GM18508 (cell line): ENCODE results near the gene ELL.
"Not testable (repeated sequence)": the region's sequence is repeated elsewhere in the genome, so short reads cannot be mapped to it uniquely, and the experiment has no call there.

Source experiments
- ATAC-seq: cut with Tn5 transposase; IDR thresholded peaks from one replicate; pipeline ENCODE4 v1.9.1; 2021; ENCODE audit warnings: moderate number of reproducible peaks; ENCODE audit not compliant: insufficient read depth, unreplicated experiment

The ELL gene

DNA sequence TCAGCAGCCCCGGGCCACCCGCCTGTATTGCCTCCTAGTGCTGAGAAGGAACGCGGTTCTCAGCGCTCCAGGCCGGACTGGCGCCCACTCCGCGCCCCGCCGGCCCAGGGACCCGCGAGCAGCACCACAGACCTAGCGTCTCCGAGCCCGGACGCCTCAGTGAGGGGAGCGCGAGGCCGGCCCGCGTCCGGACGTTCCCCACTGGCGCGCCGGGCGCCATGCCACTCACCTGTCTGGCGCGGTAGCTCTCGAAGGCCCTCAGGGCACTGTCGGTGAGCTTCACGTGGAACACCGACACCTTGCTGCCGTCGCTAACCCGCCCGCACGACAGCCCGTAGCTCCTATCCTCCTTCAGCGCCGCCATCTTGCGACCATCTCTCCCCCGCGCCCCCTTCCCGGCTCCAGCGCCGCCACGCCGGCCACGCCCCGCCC lies at the start of gene ELL:
Gene ELL, minus strand, starts transcription at position 379 of the 432 bp plus-strand sequence. Its CDS starts 15 bp downstream, at position 364.
- no peak for ATAC-seq

DNA sequence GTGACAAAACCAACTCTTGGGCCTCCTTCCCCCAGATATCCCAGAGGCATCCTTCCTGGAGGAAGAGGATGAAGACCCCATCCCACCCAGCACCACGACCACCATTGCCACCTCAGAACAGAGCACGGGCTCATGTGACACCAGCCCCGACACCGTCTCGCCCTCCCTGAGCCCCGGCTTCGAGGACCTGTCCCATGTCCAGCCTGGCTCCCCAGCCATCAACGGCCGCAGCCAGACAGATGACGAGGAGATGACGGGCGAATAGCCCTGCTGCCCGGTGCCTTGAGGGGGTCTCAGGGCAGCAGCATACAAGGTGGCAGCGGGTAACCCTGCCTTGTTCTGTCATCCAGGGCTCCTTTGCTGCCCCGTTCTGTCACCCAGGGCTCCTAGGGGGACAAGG lies 46.5 kb upstream of the ELL start:
- no peak for ATAC-seq

DNA sequence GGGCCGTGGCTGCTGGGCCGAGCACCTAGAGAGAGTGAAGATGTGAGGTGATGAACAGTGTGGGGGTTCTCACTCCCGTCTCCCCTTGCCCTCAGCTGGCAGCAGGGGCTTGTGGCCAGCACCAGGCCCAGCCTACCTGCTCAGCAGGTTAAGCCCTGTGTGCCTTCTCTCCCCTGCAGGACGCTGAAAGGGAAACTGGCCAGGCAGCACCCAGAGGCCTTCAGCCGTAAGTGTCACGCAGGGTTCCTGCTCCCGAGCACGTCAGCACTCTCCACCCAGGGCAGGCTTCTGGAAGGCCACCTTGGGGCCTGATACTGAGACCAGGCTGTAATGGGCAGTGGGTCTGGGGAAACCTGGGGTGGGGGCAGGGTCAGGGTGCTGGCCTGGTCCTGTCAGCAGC lies 45.1 kb upstream of the ELL start:
- no peak for ATAC-seq

DNA sequence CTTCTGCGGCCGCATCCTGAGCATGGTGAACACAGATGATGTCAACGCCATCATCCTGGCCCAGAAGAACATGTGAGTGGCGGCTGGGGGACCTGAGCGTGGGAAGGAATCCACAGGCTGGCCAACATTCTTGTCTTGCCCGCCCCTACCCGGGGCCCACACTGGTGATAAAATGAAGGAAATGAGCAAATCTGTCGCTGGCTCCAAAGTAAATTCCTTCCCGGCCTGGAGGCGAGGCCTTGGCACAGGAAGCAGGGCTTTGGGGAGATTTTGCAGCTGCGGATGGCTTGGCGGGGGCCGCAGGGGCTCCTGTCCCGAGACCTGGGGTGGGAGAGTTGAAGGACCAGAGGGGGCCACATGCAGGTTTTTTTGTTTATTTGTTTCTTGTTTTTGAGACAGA lies 40.2 kb upstream of the ELL start:
- ATAC-seq = no peak

DNA sequence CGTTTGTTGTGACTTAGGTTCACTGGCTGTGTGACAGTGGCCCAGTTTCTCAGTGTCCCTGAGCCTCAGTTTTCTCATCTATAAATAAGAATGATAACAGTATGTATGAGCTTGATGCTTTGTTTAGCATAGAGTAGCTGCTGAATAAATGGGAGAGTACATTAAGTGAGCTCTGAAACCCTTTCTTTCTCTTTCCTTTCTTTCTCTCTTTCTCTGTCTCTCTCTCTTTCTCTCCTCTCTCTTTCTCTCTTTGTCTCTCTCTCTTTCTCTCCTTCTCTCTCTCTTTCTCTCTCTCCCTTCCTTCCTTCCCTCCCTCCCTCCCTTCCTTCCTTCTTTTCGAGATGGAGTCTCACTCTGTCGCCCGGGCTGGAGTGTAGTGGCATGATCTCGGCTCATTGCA lies 37.8 kb upstream of the ELL start:
- ATAC-seq = no peak

DNA sequence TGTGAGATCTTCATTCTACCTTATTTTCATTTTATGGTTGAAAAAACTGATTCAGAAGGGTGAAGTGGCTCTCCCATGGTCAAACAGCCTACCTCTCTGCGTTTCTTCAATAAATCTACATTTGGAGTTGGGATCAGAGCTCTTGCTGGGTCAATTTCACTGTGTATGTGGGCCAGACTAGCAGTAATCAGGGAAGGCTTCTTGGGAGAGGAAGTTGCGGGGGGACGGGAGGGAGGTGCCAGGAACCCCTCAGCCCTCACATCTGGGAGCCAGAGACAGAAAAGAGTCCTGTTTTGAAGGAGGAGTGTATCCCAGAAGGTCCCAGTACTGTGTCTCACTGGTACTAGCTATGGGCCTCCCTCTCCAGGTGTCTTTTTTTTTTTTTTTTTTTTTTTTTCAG lies 36.7 kb upstream of the ELL start:
- ATAC-seq = no peak

DNA sequence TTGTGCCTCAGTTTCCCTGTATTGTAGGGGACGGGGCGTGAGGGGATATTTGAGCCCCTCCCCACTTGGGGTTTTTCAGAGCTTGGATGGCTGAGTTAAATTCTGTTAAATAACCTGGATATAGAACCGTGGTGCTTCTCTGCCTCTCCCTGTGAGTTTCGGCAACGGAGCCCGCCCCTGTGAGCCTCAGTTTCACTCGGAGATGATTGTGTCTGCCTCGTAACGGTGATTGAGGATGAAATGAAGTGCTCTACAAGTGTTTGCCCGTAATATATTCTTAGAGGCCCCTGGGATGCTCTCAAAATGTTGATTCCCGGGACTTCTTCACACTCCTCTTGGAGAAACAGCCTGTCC lies 36.3 kb upstream of the ELL start:
- no peak for ATAC-seq

DNA sequence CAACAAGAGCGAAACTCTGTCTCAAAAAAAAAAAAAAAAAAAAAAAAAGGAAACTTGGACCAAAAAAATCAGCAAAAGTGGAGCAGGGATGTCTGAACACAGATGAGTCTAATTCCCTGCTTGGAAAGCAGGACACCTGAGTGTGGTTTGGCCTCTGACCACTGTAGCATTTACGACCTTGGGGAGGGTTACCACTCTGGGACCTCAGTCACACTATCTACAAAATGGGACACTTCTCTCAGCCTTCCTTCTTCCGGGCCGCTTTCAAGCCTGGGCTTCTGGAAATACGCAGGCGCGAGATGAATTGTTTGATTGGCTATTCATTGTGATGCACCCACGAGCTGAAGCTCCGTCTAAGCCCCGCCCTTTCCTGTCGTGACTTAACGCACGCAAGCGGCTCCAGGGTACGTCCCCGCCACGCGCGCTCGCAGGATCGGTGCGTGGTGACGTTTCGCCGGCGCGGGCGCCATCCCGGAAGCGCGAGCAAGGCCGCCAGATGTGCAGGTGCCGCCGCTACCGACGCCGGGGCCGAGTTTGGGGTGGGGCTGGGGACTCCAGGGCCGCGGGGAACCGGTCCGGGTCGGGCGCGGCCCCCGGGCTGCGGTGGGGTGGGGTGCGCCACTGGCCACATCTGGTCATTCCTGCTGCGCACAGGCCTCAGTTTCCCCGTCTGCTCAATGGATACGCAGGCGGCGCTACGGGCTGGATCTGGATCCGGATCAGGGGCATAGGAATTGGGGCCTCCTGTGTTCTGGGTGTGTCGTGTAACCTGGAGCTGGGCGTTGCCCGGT lies 35.7 kb upstream of the ELL start, which contains the start of gene KXD1:
Gene KXD1, plus strand, starts transcription at position 460 of the 791 bp plus-strand sequence. CDS start 4,187 bp downstream, outside the sequence.
- ATAC-seq = peak; percentile 66

DNA sequence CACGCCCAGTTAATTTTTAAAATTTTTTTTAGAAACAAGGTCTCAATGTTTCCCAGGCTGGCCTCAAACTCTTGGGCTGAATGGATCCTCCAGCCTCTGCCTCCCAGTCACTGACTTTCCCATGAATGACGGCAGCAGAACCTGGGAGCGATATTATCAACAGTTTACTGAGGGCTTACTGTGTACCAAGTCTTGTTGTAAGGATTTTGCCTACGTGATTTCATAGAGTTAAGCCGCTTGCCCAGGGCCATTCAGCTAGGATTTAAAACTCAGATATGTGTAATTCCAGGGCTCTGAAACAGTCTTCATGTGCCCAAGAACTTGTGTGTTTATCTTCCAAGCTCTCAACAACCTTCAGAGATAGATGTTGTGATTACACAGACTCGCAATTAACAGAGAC lies 29.8 kb upstream of the ELL start:
- no peak for ATAC-seq

DNA sequence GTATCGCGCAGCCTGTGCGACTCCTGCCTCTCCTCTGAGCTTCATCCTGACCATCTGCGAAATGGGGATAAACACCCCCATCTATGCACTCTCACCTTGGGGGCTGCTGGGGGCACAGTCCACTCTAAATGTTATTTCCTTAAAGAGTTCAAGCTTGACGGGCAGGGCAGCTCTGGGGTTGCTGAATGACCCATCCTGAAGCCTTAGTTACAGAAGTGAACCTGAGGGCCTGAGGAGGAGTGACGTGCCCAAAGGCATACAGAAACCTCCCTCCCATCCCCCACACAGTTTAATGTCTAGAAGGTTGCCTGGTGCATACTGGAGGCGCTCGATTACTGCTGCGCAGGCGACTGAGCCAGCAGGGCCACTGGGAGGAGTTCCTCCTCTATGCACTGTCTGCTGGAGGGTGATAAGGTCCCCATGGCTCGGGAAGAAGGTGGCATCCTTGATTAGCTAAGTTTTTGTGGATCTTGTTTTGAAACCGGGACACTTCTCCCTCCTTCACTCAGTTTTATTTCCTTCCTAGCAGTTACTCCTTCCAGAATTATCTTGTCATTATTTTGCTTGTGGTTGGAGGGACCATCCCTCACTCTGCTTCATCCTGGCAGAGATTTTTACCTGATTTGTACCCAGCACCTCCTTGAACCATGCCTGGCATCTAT lies 22.1 kb upstream of the ELL start:
- ATAC-seq = no peak

DNA sequence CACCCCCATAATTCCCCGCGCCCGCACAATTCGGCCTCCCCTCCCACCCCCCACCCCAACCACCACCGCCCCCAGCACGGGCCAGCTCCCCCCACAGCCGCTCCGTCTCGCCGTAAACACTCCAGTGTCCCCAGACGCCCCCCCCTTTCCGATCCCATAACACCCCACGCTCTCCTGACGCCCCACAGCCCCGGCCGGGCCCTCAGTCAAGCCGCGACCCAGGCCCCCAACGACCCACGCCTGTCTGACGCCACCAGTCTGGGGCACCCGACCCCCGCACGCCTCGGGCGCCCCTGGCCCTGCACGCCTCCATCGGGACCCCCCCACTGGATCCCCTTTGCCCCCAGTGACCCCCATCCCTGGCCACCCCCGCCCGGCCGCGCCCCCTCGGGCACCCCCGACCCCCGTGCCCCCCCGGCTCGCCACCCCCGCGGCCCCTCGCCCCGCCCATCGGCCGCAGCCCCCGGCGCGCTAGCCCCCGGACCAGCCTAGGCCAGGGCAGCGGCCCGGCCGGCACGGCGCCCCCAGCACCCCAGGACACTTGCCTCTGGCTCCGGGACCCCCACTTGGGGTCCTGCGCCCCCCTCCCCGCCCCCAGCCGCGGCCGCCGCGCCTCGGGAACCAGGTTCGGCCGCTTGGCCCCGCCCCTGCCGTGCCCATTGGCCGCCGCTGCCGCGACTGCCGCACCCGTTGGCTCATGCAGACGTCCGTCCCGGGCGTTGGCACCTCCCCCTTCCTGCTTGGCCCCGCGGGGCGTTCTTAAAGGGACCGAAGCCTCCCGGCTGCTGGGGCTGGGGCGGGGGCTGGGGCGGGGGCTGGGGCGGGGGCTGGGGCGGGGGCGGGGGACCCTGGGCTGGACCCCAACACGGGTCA lies 21.3 kb upstream of the ELL start, which contains the start of gene FKBP8:
Gene FKBP8, minus strand, starts transcription at position 633 of the 873 bp plus-strand sequence. CDS start 1,603 bp downstream, outside the sequence.
- peak; percentile 52 for ATAC-seq

DNA sequence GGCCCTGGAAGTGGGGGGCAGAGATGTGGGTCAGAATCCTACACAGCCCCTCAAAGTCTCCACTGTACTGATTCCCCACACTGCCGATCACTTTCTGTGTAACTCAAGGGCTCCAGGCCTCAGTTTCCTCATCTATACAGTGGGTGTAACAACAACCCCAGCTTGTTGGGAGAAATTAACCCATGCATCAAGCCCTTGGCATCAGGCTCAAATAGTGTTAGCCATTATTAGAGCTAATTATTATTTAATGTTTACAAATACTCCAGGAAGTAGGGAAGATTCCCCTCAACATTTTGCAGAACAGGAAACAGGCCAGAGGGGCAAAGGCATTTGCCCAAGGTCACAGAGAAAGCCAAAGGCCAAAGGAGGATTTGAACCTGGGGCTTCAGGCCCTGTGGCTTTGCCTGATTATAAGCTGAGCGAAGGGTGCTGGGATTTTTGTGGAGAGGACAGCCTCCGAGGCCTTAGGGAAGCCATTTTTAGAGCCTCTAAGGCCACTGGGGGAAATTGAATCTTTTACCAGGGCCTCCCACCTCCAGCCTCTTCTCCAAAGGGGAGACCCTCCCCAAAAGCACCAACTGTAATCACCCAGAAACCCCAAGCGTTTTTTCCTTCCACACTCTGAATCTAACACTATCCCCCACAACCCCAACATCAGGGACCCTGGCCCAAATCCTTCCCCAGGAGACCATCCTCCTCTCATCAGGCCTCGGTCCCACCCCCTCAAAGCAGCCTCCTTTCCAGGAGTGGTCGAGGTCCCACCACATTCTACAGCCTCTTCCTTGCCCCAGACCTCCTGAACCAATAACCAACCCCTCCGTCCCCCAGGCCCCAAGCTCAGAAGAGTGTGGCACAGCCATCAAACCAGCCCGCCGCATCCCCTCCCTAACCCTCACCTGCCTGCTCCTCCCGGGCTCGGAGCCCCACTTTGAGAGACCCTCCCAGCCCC lies 20.4 kb upstream of the ELL start:
- no peak for ATAC-seq

DNA sequence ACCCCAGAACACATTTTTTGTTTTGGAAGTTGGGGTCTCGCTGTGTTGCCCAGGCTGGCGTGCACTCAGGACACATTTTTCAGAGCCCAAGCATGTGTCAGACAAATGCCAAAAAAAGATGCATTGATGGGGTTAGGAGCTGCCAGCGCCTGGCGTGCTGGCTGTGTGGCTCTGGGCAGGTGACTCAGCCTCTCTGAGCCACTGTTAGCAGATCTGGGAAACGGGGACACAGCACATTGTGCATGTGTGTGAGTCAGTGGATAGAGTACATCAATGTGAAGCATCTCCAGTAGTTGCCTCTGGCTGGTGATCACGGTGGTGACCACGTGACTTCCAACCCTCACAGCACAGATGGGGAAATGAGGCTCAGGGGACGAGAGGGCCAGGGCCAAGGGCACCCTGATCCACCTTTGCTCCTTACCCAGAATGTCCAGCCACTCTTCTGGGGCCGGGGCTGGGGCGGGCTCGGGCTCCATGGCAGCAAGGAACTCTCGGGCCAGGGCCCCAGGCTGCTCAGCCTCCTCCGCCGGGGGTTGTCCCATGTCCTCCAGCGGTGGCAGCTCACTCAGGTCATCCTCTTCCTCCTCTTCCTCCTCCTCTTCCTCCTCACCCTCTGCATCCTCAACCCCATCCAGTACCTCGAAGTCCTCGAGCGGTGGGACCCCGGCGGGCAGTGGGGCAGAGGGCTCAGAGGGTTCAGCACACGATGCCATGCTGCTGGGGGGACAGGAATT lies 19.6 kb upstream of the ELL start:
- ATAC-seq = no peak

DNA sequence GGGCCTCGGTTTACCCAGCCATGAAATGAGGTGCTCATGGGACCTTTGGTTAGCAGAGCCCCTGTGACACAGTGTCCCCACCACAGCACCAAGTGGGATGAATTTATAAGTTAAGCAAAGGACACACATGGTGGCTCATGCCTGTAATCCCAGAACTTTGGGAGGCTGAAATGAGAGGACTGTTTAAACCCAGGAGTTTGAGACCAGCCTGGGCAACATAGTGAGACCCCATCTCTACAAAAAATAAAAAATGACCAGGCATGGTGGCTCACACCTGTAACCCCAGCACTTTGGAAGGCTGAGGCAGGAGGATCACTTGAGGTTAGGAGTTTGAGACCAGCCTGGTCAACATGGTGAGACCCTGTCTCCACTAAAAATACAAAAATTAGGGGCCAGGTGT lies 18.3 kb upstream of the ELL start:
- ATAC-seq = not testable (repeated sequence)

DNA sequence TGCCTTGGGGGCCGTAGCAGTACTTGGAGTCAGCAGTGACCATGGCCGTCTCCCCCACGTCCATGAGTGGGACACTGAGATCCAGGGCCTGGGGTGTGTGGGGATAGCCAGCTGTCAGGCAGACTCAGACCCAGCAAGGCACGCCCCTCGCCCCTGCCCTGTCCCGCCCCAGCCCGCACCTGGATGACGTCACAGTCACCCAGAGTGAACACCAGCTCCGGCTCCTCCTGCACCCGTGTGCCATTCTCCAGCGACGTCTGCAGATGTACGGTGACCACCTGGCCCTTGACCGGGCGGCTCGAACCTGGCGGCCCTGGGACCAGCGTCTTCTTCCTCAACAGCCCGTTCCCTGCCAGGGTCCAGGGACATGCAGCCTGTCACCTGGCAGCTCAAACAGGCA lies 17.5 kb upstream of the ELL start:
- no peak for ATAC-seq

DNA sequence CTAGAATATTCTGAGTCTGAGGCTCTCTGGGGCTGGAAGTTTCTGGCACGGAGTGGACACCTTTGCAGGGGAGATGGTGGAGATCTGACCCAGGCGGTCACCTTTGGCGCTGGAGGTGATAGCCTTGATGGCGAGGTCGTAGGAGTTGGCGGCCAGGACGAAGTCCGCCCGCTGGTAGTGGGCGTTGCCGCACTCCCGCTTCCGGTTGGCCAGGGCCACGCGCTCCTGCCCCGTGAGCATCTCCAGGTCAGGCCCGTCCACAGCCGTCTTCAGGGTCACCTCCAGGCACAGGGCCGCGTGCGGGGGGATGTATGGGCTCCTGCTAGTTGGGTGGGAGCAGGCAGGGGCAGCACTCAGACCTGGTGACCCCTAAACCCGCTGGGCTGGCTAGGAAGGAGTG lies 16.2 kb upstream of the ELL start:
- no peak for ATAC-seq

DNA sequence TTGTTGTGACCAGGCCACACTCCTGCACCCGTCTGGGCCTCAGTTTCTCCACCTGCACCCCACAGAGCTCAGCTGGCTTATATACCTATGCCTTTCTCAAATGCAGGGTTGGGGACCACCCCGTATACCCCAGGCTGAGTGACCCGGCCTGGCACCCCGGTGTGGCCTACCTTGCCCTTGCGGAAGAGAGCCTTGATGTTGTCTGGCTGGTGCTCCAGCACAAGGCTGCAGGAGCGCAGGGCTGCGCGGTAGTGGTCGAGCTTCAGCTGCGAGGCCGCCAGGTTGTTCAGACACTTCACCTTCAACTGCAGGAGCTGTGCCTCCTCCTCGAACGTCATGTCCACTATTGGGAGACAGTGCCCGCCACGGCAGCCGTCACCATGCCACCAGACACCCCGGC lies 15.6 kb upstream of the ELL start:
- ATAC-seq = no peak

DNA sequence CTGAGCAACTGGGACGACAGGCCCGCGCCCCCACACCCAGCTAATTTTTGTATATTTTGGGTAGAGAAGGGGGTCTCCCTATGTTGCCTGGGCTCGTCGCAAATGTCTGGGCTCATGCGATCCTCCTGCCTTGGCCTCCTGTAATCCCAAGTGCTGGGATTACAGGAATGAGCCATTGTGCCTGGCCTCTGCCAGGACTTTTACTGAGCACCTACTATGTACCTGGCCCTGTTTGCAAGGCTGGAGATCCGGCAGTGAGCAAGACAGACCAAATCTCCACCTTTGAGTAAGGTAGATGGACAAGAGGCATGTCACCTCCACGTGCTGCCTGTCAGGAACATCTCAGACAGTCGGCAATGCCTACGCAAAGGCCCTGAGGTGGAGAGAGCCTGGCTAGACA lies 14.6 kb upstream of the ELL start:
- ATAC-seq = no peak

DNA sequence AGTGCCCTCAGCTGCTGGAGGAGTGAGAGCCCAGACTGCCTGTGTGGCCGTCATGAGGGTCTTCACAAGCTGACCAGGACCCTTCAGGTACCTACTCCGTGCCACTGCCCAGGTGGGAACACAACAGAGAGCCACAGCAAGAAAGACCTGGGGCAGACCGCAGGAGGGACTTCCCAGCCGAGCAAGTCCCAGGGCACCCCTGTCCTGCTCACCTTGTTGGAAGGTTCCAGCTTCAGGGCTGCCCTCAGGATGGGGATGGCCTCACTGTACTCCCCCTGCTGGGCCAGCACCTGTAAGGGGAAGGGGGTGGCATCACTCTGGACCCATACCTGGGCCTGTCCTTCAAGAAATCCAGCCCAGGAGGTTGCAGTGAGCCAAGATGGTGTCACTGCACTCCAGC lies 11.2 kb upstream of the ELL start:
- ATAC-seq = no peak
